GM12878 (cell line): ENCODE measurements around the gene SHANK1. TPM values are rescaled to one million over a fixed set of nuclear protein-coding genes. Genes with fewer than 3 reads are reported as not detected.
A peak's percentile ranks its signal among the peaks of the same experiment; 100 is the strongest.

Experiments
- ATAC-seq: fragments of 200-7000 bp; cut with Tn5 transposase; 3 replicates; pipeline ENCODE4 v1.9.1; 2020; ENCODE audit warnings: mild to moderate bottlenecking, moderate library complexity
- Bru-seq: library from RNA; stranded (reverse); fragments of 400-500 nt; gene quantifications from one replicate; lab custom pipeline; 2021; lab: Mats Ljungman, UMichigan
- BruChase-seq, 2 experiments: library from RNA; stranded (reverse); fragments of 400-500 nt; gene quantifications; one replicate each; lab custom pipeline; 2021; lab: Mats Ljungman, UMichigan
- BruUV-seq: library from RNA; stranded (reverse); fragments of 400-500 nt; replicated peaks from 2 replicates; lab custom pipeline; 2021; lab: Mats Ljungman, UMichigan
- CTCF ChIA-PET: fragments of 300-600 bp; sonication (Branson Sonifier 250); formaldehyde crosslinking; extraction: SDS; loops from one replicate; lab custom pipeline; 2021; ENCODE audit warnings: inconsistent platforms; lab: Yijun Ruan, JAX
- POLR2A ChIA-PET: fragments of 350-600 bp; formaldehyde crosslinking; extraction: SDS; loops from one replicate; lab custom pipeline; 2021; ENCODE audit warnings: inconsistent platforms; lab: Charles Lee
- RAD21 ChIA-PET: fragments of 300-600 bp; sonication (Branson Sonifier 250); formaldehyde crosslinking; loops from one replicate; lab custom pipeline; 2023; ENCODE audit warnings: antibody characterized with exemption; ENCODE audit not compliant: unreplicated experiment; lab: Charles Lee
- SMC1A ChIA-PET: fragments of 300-600 bp; sonication (Branson Sonifier 250); formaldehyde crosslinking; loops from one replicate; lab custom pipeline; 2023; ENCODE audit not compliant: unreplicated experiment, uncharacterized antibody; lab: Charles Lee
- DNase-seq: peaks from one replicate; pipeline ENCODE4 v3.0.0-alpha.2; 2011; ENCODE audit warnings: low read depth, low spot score
- FAIRE-seq: peaks from 3 replicates; lab custom pipeline; 2011; peaks lifted over from hg19 to GRCh38; lab: Jason Lieb, UNC
- H2AFZ ChIP-seq: 2 replicates; pipeline ENCODE4 v1.6.0; 2011; ENCODE audit warnings: low read depth, low read length, control low read depth; ENCODE audit not compliant: control insufficient read depth
- H3K27ac ChIP-seq: 2 replicates; pipeline ENCODE4 v1.5.1; 2011; ENCODE audit warnings: control low read depth; ENCODE audit not compliant: control insufficient read depth, insufficient read depth
- H3K27me3 ChIP-seq, 2 experiments: replicated peaks in 1 of 2; 2 replicates each; pipeline versions ENCODE4 v1.6.0 to v1.6.1; 2011; ENCODE audit warnings: low read length in 1 of 2; ENCODE audit not compliant: control insufficient read depth in 2 of 2, insufficient read depth in 2 of 2
- H3K36me3 ChIP-seq, 2 experiments: 2 replicates each; pipeline ENCODE4 v1.5.1; 2011; ENCODE audit warnings: low read length in 1 of 2; ENCODE audit not compliant: control insufficient read depth in 2 of 2, insufficient read depth in 2 of 2
- H3K4me1 ChIP-seq: 2 replicates; pipeline ENCODE4 v1.6.1; 2011; ENCODE audit warnings: mild to moderate bottlenecking, low read length, moderate library complexity, mixed read lengths; ENCODE audit not compliant: control insufficient read depth, insufficient read depth
- H3K4me2 ChIP-seq: 2 replicates; pipeline ENCODE4 v1.6.0; 2011; ENCODE audit warnings: control low read depth; ENCODE audit not compliant: control insufficient read depth, insufficient read depth
- H3K4me3 ChIP-seq: fragments of 200-600 bp; sonication (generic); 2 replicates; pipeline ENCODE4 v1.5.1; 2016
- H3K79me2 ChIP-seq: 2 replicates; pipeline ENCODE4 v1.6.0; 2011; ENCODE audit warnings: low read length; ENCODE audit not compliant: control insufficient read depth, insufficient read depth
- H3K9ac ChIP-seq: 2 replicates; pipeline ENCODE4 v1.8.0; 2011; ENCODE audit warnings: low read length, control low read depth, mixed read lengths; ENCODE audit not compliant: control insufficient read depth, insufficient read depth
- H3K9me3 ChIP-seq: replicated peaks from 3 replicates; pipeline ENCODE4 v1.5.1; 2011; ENCODE audit warnings: mild to moderate bottlenecking, low read length; ENCODE audit not compliant: control insufficient read depth, insufficient read depth
- H4K20me1 ChIP-seq: 2 replicates; pipeline ENCODE4 v1.6.0; 2011; ENCODE audit not compliant: control insufficient read depth, insufficient read depth
- ATF7 ChIP-seq: fragments of 450-650 bp; IDR thresholded peaks from 2 replicates; pipeline ENCODE4 v1.6.1; 2016; ENCODE audit warnings: low read depth, mild to moderate bottlenecking
- BACH1 ChIP-seq: fragments of 450-650 bp; IDR thresholded peaks from 2 replicates; pipeline ENCODE4 v1.6.1; 2017; ENCODE audit warnings: mild to moderate bottlenecking, borderline replicate concordance
- BRCA1 ChIP-seq: IDR thresholded peaks from 2 replicates; pipeline ENCODE4 v1.6.1; 2011; ENCODE audit warnings: low read depth, low read length, improper control_type of control experiment
- CHD2 ChIP-seq: IDR thresholded peaks from 2 replicates; pipeline ENCODE4 v1.6.1; 2011; ENCODE audit warnings: low read depth, low read length, improper control_type of control experiment, borderline replicate concordance
- E4F1 ChIP-seq: fragments of 450-650 bp; IDR thresholded peaks from 2 replicates; pipeline ENCODE4 v1.6.1; 2018; ENCODE audit warnings: borderline replicate concordance, mild to moderate bottlenecking; ENCODE audit not compliant: partially characterized antibody
- EED ChIP-seq: sonication (generic); IDR thresholded peaks from 2 replicates; pipeline ENCODE4 v1.6.1; 2016; ENCODE audit warnings: antibody characterized with exemption, low read depth
- EP300 ChIP-seq, 2 experiments: fragments of 150-350 bp in 1 of 2; IDR thresholded peaks; 2 replicates each; pipeline ENCODE4 v1.6.1; 2011 to 2012; ENCODE audit warnings: low read depth in 2 of 2, low read length in 2 of 2, borderline replicate concordance in 1 of 2, improper control_type of control experiment in 1 of 2, inconsistent platforms in 1 of 2; ENCODE audit not compliant: control insufficient read depth in 1 of 2
- EZH2 ChIP-seq: IDR thresholded peaks from 2 replicates; pipeline ENCODE4 v1.6.1; 2012; ENCODE audit warnings: low read depth, mild to moderate bottlenecking, control low read depth, inconsistent platforms, low read length, borderline replicate concordance; ENCODE audit not compliant: control insufficient read depth
- FOS ChIP-seq: IDR thresholded peaks from 3 replicates; pipeline ENCODE4 v1.6.1; 2011; ENCODE audit warnings: borderline replicate concordance; ENCODE audit not compliant: insufficient read length; ENCODE audit errors: extremely low read depth
- HDGF ChIP-seq: fragments of 450-650 bp; IDR thresholded peaks from 2 replicates; pipeline ENCODE4 v1.6.1; 2016; ENCODE audit warnings: antibody characterized with exemption
- IKZF1 ChIP-seq: fragments of 450-650 bp; conservative IDR thresholded peaks from 2 replicates; pipeline ENCODE4 v1.6.1; 2017; ENCODE audit warnings: antibody characterized with exemption, mild to moderate bottlenecking
- KDM1A ChIP-seq: fragments of 200-600 bp; sonication (generic); IDR thresholded peaks from 2 replicates; pipeline ENCODE4 v1.6.1; 2016; ENCODE audit warnings: borderline replicate concordance
- NR2F1 ChIP-seq: fragments of 450-650 bp; conservative IDR thresholded peaks from 2 replicates; pipeline ENCODE4 v1.6.1; 2017; ENCODE audit warnings: mild to moderate bottlenecking
- POLR2AphosphoS5 ChIP-seq: IDR thresholded peaks from 2 replicates; pipeline ENCODE4 v1.6.1; 2011; ENCODE audit warnings: mild to moderate bottlenecking, low read length, inconsistent platforms
- SRF ChIP-seq, 2 experiments: IDR thresholded peaks; 2 replicates each; pipeline ENCODE4 v1.6.1; 2011; ENCODE audit warnings: low read depth in 2 of 2, low read length in 2 of 2, mild to moderate bottlenecking in 1 of 2, moderate library complexity in 1 of 2
- STAT3 ChIP-seq: IDR thresholded peaks from 2 replicates; pipeline ENCODE4 v1.6.1; 2011; ENCODE audit warnings: low read depth, low read length, improper control_type of control experiment
- USF1 ChIP-seq: IDR thresholded peaks from 2 replicates; pipeline ENCODE4 v1.6.1; 2011; ENCODE audit warnings: borderline replicate concordance, low read depth, mild to moderate bottlenecking, moderate library complexity, mixed read lengths, low read length; ENCODE audit not compliant: insufficient read depth; ENCODE audit errors: extremely low read length
- WGBS: methylation state at CpG from one replicate; pipeline ENCODE4 v1.1.6; 2016; ENCODE audit warnings: low lambda C conversion rate; ENCODE audit not compliant: insufficient replicate concordance, insufficient coverage; ENCODE audit errors: missing lambda C conversion rate; 5-methylcytosine and 5-hydroxymethylcytosine counted together
- in situ Hi-C: fragments of 300-500 bp; cut with MboI; formaldehyde crosslinking; loops from 9 replicates; pipeline ENCODE4 v1.14.3; 2018; ENCODE audit warnings: mixed read lengths
- intact Hi-C: fragments of 100-400 bp; cut with micrococcal nuclease; formaldehyde crosslinking; loops from one replicate; pipeline ENCODE4 v1.14.2; 2022; ENCODE audit not compliant: unreplicated experiment
- long read RNA-seq, 2 experiments: library from polyadenylated mRNA; unstranded; transcript quantifications; one replicate each; pipeline ENCODE4 v2.0.0, GENCODE V29; 2019 to 2020
- polyA minus RNA-seq, 3 experiments: library from RNA; depleted of rRNA, polyadenylated mRNA; stranded (reverse); fragments of >200 nt; gene quantifications; 2 replicates each; pipeline ENCODE4 v1.2.3, GENCODE V29; 2011
- polyA plus RNA-seq, 11 experiments: library from polyadenylated mRNA; depleted of rRNA in 4 of 11; unstranded in 6 of 11; stranded (reverse) in 5 of 11; fragments of >200 nt; fragmentation: Nextera tagmentation in 4 of 11; fragmentation: Illumina TruSeq in 1 of 11; extraction: Ambion mirVana in 4 of 11; extraction: Trizol in 1 of 11; gene quantifications; 1 replicate in 1 of 11; 2 replicates in 10 of 11; pipeline versions ENCODE4 v1.2.1 to v1.2.3, GENCODE V29; 2011 to 2016; ENCODE audit warnings: inconsistent platforms in 2 of 11, missing spikeins in 2 of 11, low read depth in 1 of 11
- total RNA-seq, 4 experiments: library from RNA; depleted of rRNA in 3 of 4; stranded (reverse); fragments of >200 nt in 3 of 4; fragmentation: Illumina TruSeq in 1 of 4; extraction: Trizol in 1 of 4; gene quantifications; 2 replicates each; pipeline versions ENCODE4 v1.2.1 to v1.2.3, GENCODE V29; 2013 to 2021

SHANK1 gene
- total RNA-seq (2013; cell fraction: nucleolus; rRNA removed): not detected in 2 replicates
- not detected in 2 replicates for total RNA-seq (2014; rRNA removed)
- total RNA-seq (2014; rRNA removed; fragmentation: Illumina TruSeq; extraction: Trizol): not detected in 2 replicates
- total RNA-seq (2021): not detected in 2 replicates
- polyA plus RNA-seq (2011; ENCODE audit: low read depth): not detected
- polyA plus RNA-seq (2011; rRNA removed): not detected in 2 replicates
- not detected in 2 replicates for polyA plus RNA-seq (2011; cell fraction: cytosol; rRNA removed)
- 0.03 TPM in 1 of 2 replicates, not detected in the other for polyA plus RNA-seq (2011; cell fraction: nucleus; rRNA removed)
- not detected in 2 replicates for polyA plus RNA-seq (2012)
- polyA plus RNA-seq (2014; fragmentation: Illumina TruSeq; extraction: Trizol): not detected in 2 replicates
- polyA plus RNA-seq (2014; fragmentation: Nextera tagmentation; extraction: Ambion mirVana): not detected
- not detected in 2 replicates for polyA plus RNA-seq (2014; rRNA removed)
- not detected for polyA plus RNA-seq (2016; fragmentation: Nextera tagmentation; extraction: Ambion mirVana)
- polyA minus RNA-seq (2011; rRNA and poly(A)+ RNA removed): not detected in 2 replicates
- not detected in 2 replicates for polyA minus RNA-seq (2011; cell fraction: cytosol; rRNA and poly(A)+ RNA removed)
- not detected in 2 replicates for polyA minus RNA-seq (2011; cell fraction: nucleus; rRNA and poly(A)+ RNA removed)
- percentile 3 among the genes with signal in this experiment for Bru-seq, nascent RNA
- BruChase-seq, experiment 1, labeled RNA remaining after a 6-hour chase: not detected
- percentile 2 among the genes with signal in this experiment for BruChase-seq, experiment 2, labeled RNA remaining after a 2-hour chase
- long read RNA-seq, experiment 1: 0 reads
- long read RNA-seq, experiment 2: 0 reads

GRCh38 chr19:50719566-50719965 lies at the start of gene SHANK1:
TSS of gene SHANK1 (minus strand) at chr19:50719802. CDS start at chr19:50716919, 2,883 bp downstream.
- SMC1A ChIA-PET: no interaction called here
- Histone ChIP-seq H4K20me1 (no peaks in the 10 kb centered on the region), H3K27me3 (peaks cover 9 to 12% of the 10 kb centered on the region in 2 experiments), H3K4me2 (no peak within 1 kb of the TSS), H3K9ac (no peak within 1 kb of the TSS), H3K9me3 (no peaks in the 10 kb centered on the region; the same call in 2 of the 3 replicates), H3K36me3 (no peaks in the 10 kb centered on the region), H3K27ac (no peak within 1 kb of the TSS), H3K4me1 (no peaks in the 10 kb centered on the region), H3K4me3 (no peak within 1 kb of the TSS), H2AFZ (no peak within 1 kb of the TSS), H3K79me2 (no peaks in the 10 kb centered on the region)
- ATAC-seq: no peak
- POLR2A ChIA-PET: no interaction called here
- BruUV-seq: no TSS peak
- no CpG with 5 or more reads among the region's 47 CpGs for WGBS
- intact Hi-C loops (no loop called here), in situ Hi-C loops (no loop called here)
- CTCF ChIA-PET: no interaction called here
- RAD21 ChIA-PET: no interaction called here
- no peak for FAIRE-seq
- no peak for DNase-seq
- TF ChIP-seq SRF (IDR thresholded peaks at IDR 0.05; ENCODE audit: low read depth in 2 of 2, low read length in 2 of 2) (no peak), CHD2 (no peak), FOS (no peak), ATF7 (no peak), BACH1 (no peak), NR2F1 (no peak), STAT3 (no peak), USF1 (no peak), IKZF1 (no peak), E4F1 (no peak), BRCA1 (no peak), EP300 (IDR thresholded peaks at IDR 0.05; ENCODE audit: borderline replicate concordance in 1 of 2, control insufficient read depth in 1 of 2, low read depth in 2 of 2, low read length in 2 of 2) (no peak), KDM1A (no peak), EZH2 (no peak), POLR2AphosphoS5 (no peak), EED (no peak), HDGF (no peak)
